ENCODE results near the gene NT5M.

DNA sequence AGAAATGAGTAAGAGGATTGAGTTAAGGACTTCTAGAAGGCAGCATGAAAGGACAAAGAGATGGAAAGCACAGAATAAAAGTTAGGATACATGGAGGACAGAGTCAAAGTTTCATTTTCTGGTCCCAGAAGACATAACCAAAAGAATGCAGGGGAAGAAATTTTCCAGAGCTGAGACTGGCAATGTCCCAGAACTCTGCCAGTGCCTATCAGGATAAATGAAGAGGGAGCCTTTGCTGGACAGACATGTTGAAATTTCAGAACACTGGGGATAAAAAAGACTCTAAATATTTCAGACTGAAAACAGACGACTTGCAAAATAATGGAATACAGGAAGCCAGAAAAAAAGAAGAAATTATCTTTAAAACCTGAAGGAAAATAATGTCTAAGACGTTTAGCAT lies 55.7 kb downstream of the NT5M start:
- no peak for TF ChIP-seq POLR2AphosphoS5 (IDR thresholded peaks at IDR 0.05)
- TF ChIP-seq CTCF (IDR thresholded peaks at IDR 0.05) = no peak

All from transverse colon (tissue), 4 donors.